ENCODE results near the gene ADRB2.

Gene ADRB2

DNA sequence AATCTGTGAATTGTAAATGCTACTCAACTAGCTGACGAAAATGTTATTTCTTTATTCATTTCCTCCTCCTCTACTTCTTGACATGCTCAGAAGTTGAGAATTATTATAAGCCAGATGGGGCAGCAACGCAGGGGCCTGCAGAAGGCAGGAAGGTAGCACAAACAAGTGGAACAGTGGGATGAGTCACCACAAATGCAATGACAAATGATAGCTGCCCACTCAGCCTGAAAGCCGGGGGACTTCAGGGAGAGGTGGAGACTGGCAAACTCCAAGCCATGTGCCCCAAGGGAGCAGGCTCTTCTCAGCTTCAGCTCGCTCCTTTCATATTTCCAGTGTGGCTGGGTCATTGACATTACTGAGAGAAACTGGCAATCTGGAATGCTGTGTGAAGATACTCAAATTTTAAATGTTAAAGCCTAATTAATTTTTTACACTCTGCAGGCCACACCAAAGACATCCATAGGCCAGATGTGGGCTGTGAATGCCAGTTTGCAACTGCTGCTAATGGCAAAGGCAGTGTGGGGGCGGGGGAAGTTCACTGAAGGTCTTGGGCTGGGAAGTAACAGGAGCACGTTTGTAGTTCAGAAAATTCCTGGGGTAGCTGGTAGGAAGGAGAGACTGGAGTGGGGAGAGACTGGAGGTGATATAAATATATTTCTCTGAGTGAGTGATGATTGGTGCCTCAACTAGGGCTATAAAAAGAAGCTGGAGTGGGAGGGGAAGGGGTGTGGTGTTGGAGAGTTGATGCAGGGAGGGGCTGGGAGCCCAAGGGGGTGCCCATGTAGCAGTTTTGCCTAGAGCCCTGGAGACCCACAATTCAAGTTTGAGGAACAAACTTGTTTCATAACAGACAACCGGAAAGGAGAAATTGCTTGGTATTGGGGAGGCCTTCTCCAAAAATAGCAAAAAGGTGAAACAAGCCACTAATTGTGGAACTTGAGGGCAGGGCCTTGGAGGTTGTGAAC lies 20.8 kb upstream of the ADRB2 start:
- peak; percentile 82 for DNase-seq

DNA sequence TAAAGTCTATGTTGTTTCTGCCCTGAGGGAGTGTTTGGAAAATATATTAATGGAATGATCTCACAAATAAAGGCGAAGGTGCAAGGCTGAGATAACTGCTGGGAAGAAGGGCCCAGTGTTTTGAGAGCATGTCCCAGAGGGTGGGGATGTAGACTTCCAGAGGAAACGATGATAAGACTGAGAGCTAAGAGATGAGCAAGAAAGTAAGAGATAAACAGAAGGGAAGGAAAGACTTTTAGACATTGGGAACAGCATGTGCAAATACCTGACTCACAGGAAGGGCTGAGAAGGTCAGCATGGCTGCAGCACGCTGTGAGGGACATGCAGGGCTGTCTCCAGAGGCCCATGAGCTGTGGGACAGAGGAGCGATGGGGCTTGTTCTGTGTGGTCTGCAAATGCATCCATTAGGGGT lies 19.9 kb upstream of the ADRB2 start:
- DNase-seq = no peak

- peak; percentile 54 for DNase-seq
Measured at GRCh38 chr5:148807851-148808250, 18.6 kb upstream of the ADRB2 start.

DNA sequence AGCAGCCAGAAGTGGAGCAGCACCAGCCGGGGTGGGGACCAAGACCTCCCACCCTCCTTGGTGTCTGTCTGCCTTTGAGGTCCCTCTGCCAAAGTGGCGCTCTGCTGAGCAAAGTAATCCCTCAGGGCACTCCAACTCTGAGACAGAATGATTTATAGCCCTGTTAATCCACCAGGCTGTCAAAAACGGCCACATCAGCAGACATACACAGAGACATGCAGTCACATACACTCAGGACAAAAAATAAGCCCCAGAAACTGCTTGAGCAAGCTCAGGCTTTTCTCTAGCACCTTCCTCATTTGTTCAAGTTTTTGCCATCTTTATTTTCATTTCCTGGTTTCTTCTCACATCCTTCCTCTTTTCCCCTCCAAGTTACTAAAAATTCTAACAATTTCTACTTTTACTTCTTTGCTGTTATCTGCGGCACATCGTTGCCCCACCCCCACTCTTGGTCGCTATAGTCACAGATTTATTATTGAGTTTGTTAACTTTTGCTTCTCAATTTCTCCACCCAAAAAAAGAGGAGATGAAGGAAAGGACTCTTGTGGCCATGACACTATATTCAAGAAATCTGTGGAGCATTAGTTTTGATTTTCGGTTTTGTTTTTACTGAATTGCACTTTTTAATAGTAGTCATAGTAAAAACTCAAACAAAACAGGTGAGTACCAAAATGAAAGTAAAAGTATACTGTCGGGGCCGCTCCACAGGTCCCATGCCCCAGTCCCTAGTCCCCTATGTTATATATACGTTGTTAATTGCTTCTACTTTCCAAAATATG lies 17.4 kb upstream of the ADRB2 start:
- DNase-seq = peak; percentile 84

GRCh38 chr5:148809781-148810524 lies 16.5 kb upstream of the ADRB2 start:
- DNase-seq = peak; percentile 19

GRCh38 chr5:148810823-148811222 lies 15.6 kb upstream of the ADRB2 start:
- DNase-seq = no peak

DNA sequence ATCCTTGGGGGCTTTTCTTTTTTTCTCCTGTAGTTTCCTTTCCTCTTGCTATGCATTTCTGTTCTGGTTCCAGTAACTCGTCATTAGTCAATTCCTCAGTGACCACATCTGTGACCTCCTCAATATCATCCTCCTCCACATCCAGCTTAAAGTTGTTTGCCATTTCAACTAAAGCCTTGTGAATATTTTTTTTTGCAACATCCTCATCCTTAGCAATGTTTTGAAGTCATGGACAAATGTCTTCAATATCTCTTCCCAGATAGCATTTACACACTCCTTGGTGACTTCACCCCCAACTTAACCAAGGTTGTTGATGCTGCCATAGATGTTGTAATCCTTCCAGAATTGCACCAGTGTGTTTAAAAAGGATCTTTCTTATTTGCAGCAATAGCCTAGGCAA lies 14.7 kb upstream of the ADRB2 start:
- no peak for DNase-seq

DNA sequence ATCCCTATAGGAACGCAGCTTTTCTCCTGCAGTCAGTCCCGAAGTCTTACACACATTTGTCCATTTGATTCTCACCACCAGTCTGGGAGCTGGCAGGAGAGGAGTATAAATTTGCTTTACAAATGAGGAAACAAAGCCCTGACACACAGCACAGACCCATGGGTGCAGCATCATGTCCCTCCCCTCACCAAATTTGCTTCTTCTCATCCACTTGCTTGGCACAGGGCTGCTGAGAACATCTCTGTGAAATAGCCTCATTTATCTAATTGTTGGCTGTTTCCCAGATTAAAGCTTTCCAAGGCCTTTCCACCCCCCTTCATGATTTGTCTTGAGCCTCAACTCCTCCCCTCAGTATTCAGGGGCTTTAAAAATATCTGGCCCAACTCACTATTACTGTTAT lies 11.3 kb upstream of the ADRB2 start:
- DNase-seq = no peak

GRCh38 chr5:148815578-148815977 lies 10.8 kb upstream of the ADRB2 start:
- DNase-seq = no peak

DNA sequence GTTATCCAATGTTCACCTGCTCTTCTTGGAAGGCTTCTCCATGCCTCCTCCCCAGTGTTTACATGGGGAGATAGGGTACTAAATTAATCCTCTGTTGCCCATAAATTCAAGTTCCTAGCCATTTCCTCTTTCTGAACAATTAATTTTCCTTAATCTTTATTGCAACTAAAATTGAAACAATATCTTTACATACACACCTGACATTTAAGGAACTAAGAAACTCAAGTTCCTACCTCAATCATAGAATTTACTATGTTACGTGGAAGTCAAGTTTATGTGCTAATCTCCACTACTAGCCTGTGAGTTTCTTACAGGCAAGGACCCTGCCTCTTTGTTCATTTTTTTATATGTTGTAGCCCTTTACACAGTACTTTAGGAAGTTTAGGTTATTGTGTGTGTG lies 10.1 kb upstream of the ADRB2 start:
- no peak for DNase-seq

GRCh38 chr5:148816782-148817181 lies 9.6 kb upstream of the ADRB2 start:
- DNase-seq = no peak

DNA sequence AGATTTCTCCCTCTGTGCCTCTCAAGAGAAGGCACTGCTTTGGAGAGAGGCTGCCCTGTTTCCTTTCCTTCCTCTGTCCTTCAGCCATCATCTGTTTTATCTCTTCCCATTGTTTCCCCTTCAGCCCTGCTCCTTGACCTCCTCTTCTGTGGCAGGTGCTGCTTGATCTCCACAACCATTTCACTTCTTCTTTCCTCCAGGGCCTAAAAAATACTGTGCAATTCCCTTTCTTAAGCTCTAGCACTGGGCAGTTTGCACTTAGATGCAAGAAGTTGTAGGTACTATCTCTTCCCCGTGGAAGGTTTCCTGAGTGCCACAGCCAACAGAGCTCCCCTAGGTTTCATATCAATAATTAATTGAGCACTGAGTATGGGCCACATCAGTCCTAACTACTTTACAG lies 8.8 kb upstream of the ADRB2 start:
- DNase-seq = no peak

- DNase-seq = peak; percentile 70
Measured at GRCh38 chr5:148820461-148821395, 5.7 kb upstream of the ADRB2 start.

DNA sequence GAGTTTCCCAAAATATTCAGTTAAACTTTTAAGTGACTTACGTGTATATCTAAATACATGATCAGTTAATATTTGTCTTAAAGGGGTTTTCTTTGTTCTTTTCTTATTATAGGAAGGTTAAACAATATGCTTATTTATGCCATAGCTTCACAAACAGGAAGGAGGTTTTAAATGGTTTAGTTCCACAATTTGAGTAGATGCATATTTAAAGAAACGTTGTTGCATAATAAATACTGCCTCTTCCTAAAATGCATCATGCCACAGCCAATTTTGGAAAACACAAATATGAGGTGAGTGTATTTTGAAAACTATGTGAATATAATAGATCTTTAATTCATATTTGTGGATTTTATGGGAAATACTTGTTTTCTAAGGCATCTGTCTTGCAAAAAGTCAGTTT lies 2.5 kb upstream of the ADRB2 start:
- DNase-seq = no peak

- DNase-seq = peak; percentile 77
Measured at GRCh38 chr5:148825716-148826052, 727 bp upstream of the ADRB2 start.

DNA sequence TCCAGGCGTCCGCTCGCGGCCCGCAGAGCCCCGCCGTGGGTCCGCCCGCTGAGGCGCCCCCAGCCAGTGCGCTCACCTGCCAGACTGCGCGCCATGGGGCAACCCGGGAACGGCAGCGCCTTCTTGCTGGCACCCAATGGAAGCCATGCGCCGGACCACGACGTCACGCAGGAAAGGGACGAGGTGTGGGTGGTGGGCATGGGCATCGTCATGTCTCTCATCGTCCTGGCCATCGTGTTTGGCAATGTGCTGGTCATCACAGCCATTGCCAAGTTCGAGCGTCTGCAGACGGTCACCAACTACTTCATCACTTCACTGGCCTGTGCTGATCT lies 294 bp downstream of the ADRB2 start:
- DNase-seq = no peak

- DNase-seq = no peak
Measured at GRCh38 chr5:148827723-148828122, 1.3 kb downstream of the ADRB2 start.

DNA sequence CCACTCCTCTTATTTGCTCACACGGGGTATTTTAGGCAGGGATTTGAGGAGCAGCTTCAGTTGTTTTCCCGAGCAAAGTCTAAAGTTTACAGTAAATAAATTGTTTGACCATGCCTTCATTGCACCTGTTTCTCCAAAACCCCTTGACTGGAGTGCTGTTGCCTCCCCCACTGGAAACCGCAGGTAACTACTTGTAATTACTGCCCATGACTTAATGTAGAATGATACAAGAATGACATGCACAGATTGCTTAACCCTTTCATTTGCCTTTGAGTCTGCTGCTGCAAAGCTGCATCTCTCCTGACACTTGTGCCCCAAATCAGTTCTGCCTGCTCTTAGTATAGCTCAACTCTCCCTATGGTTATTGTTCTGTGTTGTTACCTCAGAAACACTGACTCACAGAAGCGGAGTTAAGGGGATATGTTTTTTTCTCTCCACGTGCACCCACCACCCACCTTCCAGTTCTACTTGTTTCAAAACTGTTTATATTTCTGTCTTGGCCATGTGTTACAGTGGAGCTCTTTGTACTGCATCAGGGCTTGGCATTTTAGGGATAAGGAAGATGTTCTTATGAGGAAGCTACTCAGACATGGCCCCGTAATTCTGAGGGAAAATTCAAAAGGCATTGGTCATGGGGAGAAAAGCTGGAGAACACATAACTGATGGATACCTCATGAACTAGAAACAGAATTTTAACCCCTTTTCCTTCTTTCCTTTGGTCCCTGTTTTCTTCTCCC lies 2.3 kb downstream of the ADRB2 start:
- peak; percentile 35 for DNase-seq

- no peak for DNase-seq
Measured at GRCh38 chr5:148829248-148829594, 2.8 kb downstream of the ADRB2 start.

- peak; percentile 10 for DNase-seq
Measured at GRCh38 chr5:148829734-148830133, 3.3 kb downstream of the ADRB2 start.

DNA sequence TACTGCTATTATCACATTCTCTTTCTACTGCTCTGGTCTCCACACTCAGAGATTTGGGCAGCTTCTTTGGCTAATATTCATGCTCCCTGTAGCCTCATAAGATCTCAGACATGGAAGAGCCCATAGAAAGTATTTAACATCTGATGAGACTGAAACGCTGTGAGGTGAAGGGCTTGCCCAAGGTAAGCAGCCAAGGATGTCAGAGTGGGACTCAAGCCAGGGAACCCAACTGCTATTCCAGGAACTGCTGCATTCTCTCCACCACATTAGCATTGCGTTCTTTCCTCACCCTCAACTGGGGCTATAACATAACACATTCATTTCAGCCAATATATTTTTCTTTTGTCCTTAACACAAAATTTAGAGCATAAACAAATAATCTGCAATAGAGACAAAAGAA lies 3.8 kb downstream of the ADRB2 start:
- DNase-seq = no peak

All from NCI-H69 (cell line).